Hippocampal formation (tissue), 2 donors: Measurements from ENCODE around the gene RRAGA.
"Not testable (repeated sequence)": the region's sequence is repeated elsewhere in the genome, so short reads cannot be mapped to it uniquely, and the experiment has no call there.

Experiments
- DNase-seq, 2 donors: peaks; one replicate each; lab custom pipeline; 2025; lab: John Stamatoyannopoulos, UW

The RRAGA gene

GRCh38 chr9:19085295-19085694 lies 36.1 kb downstream of the RRAGA start:
- DNase-seq = no peak

DNA sequence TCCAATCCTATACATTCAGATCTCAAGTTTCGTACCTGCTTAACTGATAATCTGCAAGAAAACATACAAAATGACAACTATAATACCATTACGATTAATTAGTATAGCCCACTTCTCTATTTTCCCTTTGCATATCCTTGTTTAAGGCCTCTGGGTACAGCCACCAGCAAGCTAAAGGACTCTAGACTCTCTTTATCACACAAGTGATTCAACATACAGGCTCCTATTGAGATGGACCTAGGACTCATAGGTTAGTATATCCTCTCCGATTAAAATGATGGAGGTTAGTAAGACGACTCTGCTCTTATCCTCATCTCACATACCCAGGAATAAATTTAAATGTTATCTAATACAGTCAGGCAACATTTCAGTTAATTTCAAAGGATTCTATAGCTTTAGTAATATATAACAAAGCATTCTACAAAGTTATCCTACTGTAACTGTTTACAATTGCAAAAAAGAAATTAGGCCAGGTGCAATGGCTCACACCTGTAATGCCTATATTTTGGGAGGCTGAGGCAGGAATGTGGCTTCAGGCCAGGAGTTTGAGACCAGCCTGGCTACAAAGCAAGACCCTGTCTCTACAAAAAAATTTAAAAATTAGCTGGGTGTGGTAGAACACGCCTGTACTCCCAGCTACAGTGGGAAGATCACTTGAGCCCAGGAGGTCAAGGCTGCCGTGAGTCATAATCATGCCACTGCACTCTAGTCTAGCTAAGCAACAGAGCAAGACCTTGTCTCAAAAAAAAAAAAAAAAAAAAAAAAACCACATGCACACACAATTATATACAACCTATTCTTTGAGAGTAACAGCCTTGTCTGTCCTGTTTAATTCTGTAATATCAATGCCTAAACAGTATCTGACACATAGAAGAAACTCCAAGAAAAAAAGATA lies 38.1 kb downstream of the RRAGA start:
- no peak for DNase-seq

GRCh38 chr9:19097431-19097830 lies 48.2 kb downstream of the RRAGA start:
- not testable (repeated sequence) for DNase-seq
